Vagina (tissue), 2 donors: ENCODE results near the gene CHL1. TPM values are rescaled to one million over a fixed set of nuclear protein-coding genes. Genes with fewer than 3 reads are reported as not detected.

Experiments used
- DNase-seq, 2 donors: peaks; one replicate each; pipeline ENCODE4 v3.0.0-alpha.2; 2017; ENCODE audit errors: extremely low spot score in 2 of 2
- H3K27ac ChIP-seq: fragments of 200-600 bp; sonication (generic); one replicate; pipeline ENCODE4 v1.5.1; 2019
- H3K27me3 ChIP-seq: fragments of 200-600 bp; sonication (generic); one replicate; pipeline ENCODE4 v1.5.1; 2019
- H3K36me3 ChIP-seq, 2 donors: fragments of 200-600 bp; sonication (generic); one replicate each; pipeline ENCODE4 v1.5.1; 2017 to 2019
- H3K4me1 ChIP-seq: fragments of 200-600 bp; sonication (generic); one replicate; pipeline ENCODE4 v1.5.1; 2019
- H3K4me3 ChIP-seq, 2 donors: fragments of 200-600 bp; sonication (generic); 1 replicate in 1 of 2; 2 replicates in 1 of 2; pipeline ENCODE4 v1.5.1; 2016 to 2019
- H3K9me3 ChIP-seq: fragments of 200-600 bp; sonication (generic); one replicate; pipeline ENCODE4 v1.5.1; 2019
- POLR2A ChIP-seq, 2 donors: fragments of 450-650 bp; IDR thresholded peaks; one replicate each; pipeline ENCODE4 v1.6.1; 2017; ENCODE audit warnings: antibody characterized with exemption in 2 of 2, mild to moderate bottlenecking in 2 of 2, moderate library complexity in 2 of 2
- POLR2AphosphoS5 ChIP-seq, 2 donors: sonication (generic); formaldehyde crosslinking; IDR thresholded peaks; one replicate each; pipeline ENCODE4 v1.9.0; 2017; ENCODE audit warnings: antibody characterized with exemption in 2 of 2, mild to moderate bottlenecking in 2 of 2, low read depth in 1 of 2; ENCODE audit not compliant: insufficient read depth in 1 of 2
- intact Hi-C: fragments of 100-400 bp; cut with DNase I; formaldehyde crosslinking; loops from one replicate; pipeline ENCODE4 v1.15.1; 2023
- total RNA-seq: library from RNA; depleted of rRNA; stranded (reverse); fragments of >200 nt; gene quantifications from one replicate; pipeline ENCODE4 v1.2.3, GENCODE V29; 2016
- TF ChIP-seq, protein P1 (sequence below), 3 experiments: fragments of 450-650 bp in 2 of 3; fragments of 200-600 bp in 1 of 3; sonication (generic) in 1 of 3; IDR thresholded peaks; one replicate each; pipeline ENCODE4 v1.5.1; 2017 to 2019; ENCODE audit warnings: antibody characterized with exemption in 3 of 3, mild to moderate bottlenecking in 2 of 3, moderate library complexity in 2 of 3

The CHL1 gene, protein sequence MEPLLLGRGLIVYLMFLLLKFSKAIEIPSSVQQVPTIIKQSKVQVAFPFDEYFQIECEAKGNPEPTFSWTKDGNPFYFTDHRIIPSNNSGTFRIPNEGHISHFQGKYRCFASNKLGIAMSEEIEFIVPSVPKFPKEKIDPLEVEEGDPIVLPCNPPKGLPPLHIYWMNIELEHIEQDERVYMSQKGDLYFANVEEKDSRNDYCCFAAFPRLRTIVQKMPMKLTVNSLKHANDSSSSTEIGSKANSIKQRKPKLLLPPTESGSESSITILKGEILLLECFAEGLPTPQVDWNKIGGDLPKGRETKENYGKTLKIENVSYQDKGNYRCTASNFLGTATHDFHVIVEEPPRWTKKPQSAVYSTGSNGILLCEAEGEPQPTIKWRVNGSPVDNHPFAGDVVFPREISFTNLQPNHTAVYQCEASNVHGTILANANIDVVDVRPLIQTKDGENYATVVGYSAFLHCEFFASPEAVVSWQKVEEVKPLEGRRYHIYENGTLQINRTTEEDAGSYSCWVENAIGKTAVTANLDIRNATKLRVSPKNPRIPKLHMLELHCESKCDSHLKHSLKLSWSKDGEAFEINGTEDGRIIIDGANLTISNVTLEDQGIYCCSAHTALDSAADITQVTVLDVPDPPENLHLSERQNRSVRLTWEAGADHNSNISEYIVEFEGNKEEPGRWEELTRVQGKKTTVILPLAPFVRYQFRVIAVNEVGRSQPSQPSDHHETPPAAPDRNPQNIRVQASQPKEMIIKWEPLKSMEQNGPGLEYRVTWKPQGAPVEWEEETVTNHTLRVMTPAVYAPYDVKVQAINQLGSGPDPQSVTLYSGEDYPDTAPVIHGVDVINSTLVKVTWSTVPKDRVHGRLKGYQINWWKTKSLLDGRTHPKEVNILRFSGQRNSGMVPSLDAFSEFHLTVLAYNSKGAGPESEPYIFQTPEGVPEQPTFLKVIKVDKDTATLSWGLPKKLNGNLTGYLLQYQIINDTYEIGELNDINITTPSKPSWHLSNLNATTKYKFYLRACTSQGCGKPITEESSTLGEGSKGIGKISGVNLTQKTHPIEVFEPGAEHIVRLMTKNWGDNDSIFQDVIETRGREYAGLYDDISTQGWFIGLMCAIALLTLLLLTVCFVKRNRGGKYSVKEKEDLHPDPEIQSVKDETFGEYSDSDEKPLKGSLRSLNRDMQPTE (N-terminal part only)
- 25.8 TPM for total RNA-seq

DNA sequence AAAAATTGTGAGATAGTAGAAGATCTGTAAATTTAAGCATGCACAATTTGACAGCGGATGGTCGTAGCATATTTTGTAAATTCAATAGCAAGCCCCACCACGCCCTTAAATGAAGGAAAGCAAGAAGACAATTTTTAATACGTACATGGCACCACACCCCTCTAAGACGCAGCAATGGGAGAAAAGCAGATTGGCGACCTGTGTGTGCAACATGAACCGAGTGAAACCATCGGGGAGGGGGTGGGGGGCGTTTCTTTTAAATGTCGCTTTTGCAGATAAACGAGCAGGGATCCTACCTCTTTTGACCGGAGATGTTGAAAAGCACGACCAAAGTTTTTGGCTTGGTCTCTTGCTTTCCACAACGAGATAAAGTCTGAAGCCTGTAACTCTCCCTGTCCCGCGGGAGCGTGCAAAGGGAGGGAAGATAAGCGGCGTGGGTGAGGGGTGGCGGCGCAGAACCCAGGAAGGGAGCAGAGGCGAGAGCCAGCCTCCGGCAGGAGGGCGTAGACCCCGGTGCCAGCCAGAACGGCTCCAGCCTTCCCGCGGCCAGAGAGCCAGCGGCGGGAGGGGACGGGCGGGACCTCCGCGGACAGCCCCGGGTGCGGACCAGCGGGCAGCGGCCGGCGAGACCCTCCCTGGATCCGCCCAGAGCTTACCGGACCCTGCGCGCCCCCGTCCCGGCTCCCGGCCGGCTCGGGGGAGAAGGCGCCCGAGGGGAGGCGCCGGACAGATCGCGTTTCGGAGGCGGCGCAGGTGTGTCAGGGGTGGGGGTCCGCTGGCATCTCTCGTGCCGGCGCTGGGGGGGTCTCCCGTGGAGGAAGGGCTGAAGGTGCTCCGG lies at the start of gene CHL1:
CHL1 (plus strand) TSS at position 453 of the 838 bp plus-strand sequence. CDS start 123,014 bp downstream, outside the sequence.
- intact Hi-C loops: no loop called here
- TF ChIP-seq POLR2AphosphoS5 (IDR thresholded peaks at IDR 0.05; ENCODE audit: insufficient read depth in 1 of 2, low read depth in 1 of 2): no peak
- TF ChIP-seq, protein P1, sequence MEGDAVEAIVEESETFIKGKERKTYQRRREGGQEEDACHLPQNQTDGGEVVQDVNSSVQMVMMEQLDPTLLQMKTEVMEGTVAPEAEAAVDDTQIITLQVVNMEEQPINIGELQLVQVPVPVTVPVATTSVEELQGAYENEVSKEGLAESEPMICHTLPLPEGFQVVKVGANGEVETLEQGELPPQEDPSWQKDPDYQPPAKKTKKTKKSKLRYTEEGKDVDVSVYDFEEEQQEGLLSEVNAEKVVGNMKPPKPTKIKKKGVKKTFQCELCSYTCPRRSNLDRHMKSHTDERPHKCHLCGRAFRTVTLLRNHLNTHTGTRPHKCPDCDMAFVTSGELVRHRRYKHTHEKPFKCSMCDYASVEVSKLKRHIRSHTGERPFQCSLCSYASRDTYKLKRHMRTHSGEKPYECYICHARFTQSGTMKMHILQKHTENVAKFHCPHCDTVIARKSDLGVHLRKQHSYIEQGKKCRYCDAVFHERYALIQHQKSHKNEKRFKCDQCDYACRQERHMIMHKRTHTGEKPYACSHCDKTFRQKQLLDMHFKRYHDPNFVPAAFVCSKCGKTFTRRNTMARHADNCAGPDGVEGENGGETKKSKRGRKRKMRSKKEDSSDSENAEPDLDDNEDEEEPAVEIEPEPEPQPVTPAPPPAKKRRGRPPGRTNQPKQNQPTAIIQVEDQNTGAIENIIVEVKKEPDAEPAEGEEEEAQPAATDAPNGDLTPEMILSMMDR (IDR thresholded peaks at IDR 0.05): no peak
- TF ChIP-seq POLR2A (IDR thresholded peaks at IDR 0.05): no peak
- no peaks in the 10 kb centered on the region for H3K9me3 ChIP-seq
- H3K4me3 ChIP-seq: peak within 1 kb of the TSS; percentile 58 to 60
- H3K27ac ChIP-seq: peak within 1 kb of the TSS; percentile 53
- H3K4me1 ChIP-seq: peaks cover 7% of the 10 kb centered on the region
- H3K27me3 ChIP-seq: no peaks in the 10 kb centered on the region
- DNase-seq: no peak
- no peaks in the 10 kb centered on the region for H3K36me3 ChIP-seq

GRCh38 chr3:151614-152189 lies 44.9 kb upstream of the CHL1 start:
- no peak for DNase-seq
- H3K9me3 ChIP-seq: no peaks in the 10 kb centered on the region
- H3K4me3 ChIP-seq: no peak overlapping the region
- H3K36me3 ChIP-seq: no peaks in the 10 kb centered on the region
- intact Hi-C loops: no loop called here
- H3K27ac ChIP-seq: no peak overlapping the region
- TF ChIP-seq POLR2A (IDR thresholded peaks at IDR 0.05): no peak
- TF ChIP-seq, protein P1 (IDR thresholded peaks at IDR 0.05): no peak
- TF ChIP-seq POLR2AphosphoS5 (IDR thresholded peaks at IDR 0.05; ENCODE audit: insufficient read depth in 1 of 2, low read depth in 1 of 2): no peak
- no peaks in the 10 kb centered on the region for H3K27me3 ChIP-seq
- H3K4me1 ChIP-seq: no peaks in the 10 kb centered on the region

- Histone ChIP-seq H3K36me3 (no peaks in the 10 kb centered on the region), H3K27me3 (no peaks in the 10 kb centered on the region), H3K9me3 (no peaks in the 10 kb centered on the region), H3K27ac (no peak overlapping the region), H3K4me3 (no peak overlapping the region), H3K4me1 (no peaks in the 10 kb centered on the region)
- intact Hi-C loops: no loop called here
- TF ChIP-seq POLR2AphosphoS5 (IDR thresholded peaks at IDR 0.05; ENCODE audit: insufficient read depth in 1 of 2, low read depth in 1 of 2) (no peak), POLR2A (IDR thresholded peaks at IDR 0.05) (no peak)
- TF ChIP-seq, protein P1 (IDR thresholded peaks at IDR 0.05): no peak
- DNase-seq: no peak
Observed at GRCh38 chr3:159974-160373, 36.6 kb upstream of the CHL1 start.

DNA sequence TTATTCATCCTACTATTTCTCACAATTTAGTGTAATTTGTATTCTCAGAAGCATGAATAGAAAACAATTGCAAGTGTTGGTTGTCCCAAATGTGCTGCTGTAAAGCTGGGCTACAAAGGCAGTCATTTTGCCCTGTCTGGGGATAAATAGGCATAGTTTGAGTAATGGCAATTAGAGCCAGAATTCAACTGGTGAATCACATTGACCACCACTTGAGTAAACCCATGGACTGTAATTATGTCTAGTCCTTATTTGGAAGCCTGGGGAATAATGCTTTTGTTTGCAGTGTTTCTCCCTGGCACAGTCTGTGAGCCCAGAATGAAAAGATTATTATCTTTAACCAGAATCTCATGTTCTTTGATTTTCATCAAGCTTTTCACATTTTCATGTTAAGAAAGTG lies 30.5 kb upstream of the CHL1 start:
- H3K27ac ChIP-seq: no peak overlapping the region
- H3K36me3 ChIP-seq: no peaks in the 10 kb centered on the region
- H3K9me3 ChIP-seq: no peaks in the 10 kb centered on the region
- no peaks in the 10 kb centered on the region for H3K27me3 ChIP-seq
- TF ChIP-seq, protein P1 (IDR thresholded peaks at IDR 0.05): no peak
- no peak for TF ChIP-seq POLR2A (IDR thresholded peaks at IDR 0.05)
- no peak for TF ChIP-seq POLR2AphosphoS5 (IDR thresholded peaks at IDR 0.05; ENCODE audit: insufficient read depth in 1 of 2, low read depth in 1 of 2)
- intact Hi-C loops: no loop called here
- H3K4me3 ChIP-seq: no peak overlapping the region
- no peak for DNase-seq
- no peaks in the 10 kb centered on the region for H3K4me1 ChIP-seq
